ENCODE data around the gene TEC. TPM values are rescaled to one million over a fixed set of nuclear protein-coding genes. Genes with fewer than 3 reads are reported as not detected.
A peak's percentile ranks its signal among the peaks of the same experiment; 100 is the strongest.
"Not testable (repeated sequence)": the region's sequence is repeated elsewhere in the genome, so short reads cannot be mapped to it uniquely, and the experiment has no call there.

TEC gene
- polyA plus RNA-seq, 1 of the 3 experiments (the other 2 are of a cell fraction): 0.85 TPM

- TF ChIP-seq RAD21 (IDR thresholded peaks at IDR 0.05; ENCODE audit: low read length): peak; percentile 36
- no peak for TF ChIP-seq EP300 (IDR thresholded peaks at IDR 0.05; ENCODE audit: borderline replicate concordance in 1 of 2, low read depth in 1 of 2, low read length in 1 of 2)
- TF ChIP-seq CTCF (IDR thresholded peaks at IDR 0.05): peak; percentile 62
- no peak for TF ChIP-seq ELF1 (IDR thresholded peaks at IDR 0.05)
These were observed 20.6 kb upstream of the TEC start (continued) for GRCh38 chr4:48290146-48290772.

GRCh38 chr4:48286060-48286459, 16.4 kb upstream of the TEC start:
- POLR2A ChIA-PET; H3K4me3 ChIP-seq (ENCODE audit: low read depth in 2 of 2, low read length in 1 of 2); H3K9ac ChIP-seq; H3K9me3 ChIP-seq; H3K4me1 ChIP-seq (ENCODE audit: control insufficient read depth in 1 of 2, insufficient read depth in 2 of 2, low read depth in 1 of 2, low read length in 1 of 2); H3K9me2 ChIP-seq; H4K20me1 ChIP-seq (ENCODE audit: insufficient read depth); CTCF ChIA-PET; H3K27me3 ChIP-seq (ENCODE audit: insufficient read depth); H3K4me2 ChIP-seq; DNase-seq; H2AFZ ChIP-seq (ENCODE audit: low read depth); H3K79me2 ChIP-seq (ENCODE audit: insufficient read depth); H3K36me3 ChIP-seq (replicated peaks in 1 of 2; ENCODE audit: control insufficient read depth in 1 of 2, insufficient read depth in 2 of 2, low read length in 1 of 2); H3F3A ChIP-seq (replicated peaks; ENCODE audit: insufficient read depth); H3K27ac ChIP-seq (ENCODE audit: low read depth in 2 of 2, low read length in 1 of 2): not testable (repeated sequence)
- 97% methylated on average over 2 of the region's 2 CpGs for WGBS (ENCODE audit: low lambda C conversion rate)

GRCh38 chr4:48285640-48286039, 16.0 kb upstream of the TEC start:
- POLR2A ChIA-PET; H3K79me2 ChIP-seq (ENCODE audit: insufficient read depth): not testable (repeated sequence)
- 7% methylated on average over 3 of the region's 5 CpGs for WGBS (ENCODE audit: low lambda C conversion rate)

GRCh38 chr4:48275686-48276085, 6.0 kb upstream of the TEC start:
- Histone ChIP-seq H3K4me1 (ENCODE audit: control insufficient read depth in 1 of 2, insufficient read depth in 2 of 2, low read depth in 1 of 2, low read length in 1 of 2) (no peaks in the 10 kb centered on the region), H3K36me3 (replicated peaks in 1 of 2; ENCODE audit: control insufficient read depth in 1 of 2, insufficient read depth in 2 of 2, low read length in 1 of 2) (no peaks in the 10 kb centered on the region), H3F3A (replicated peaks; ENCODE audit: insufficient read depth) (peaks cover 5% of the 10 kb centered on the region), H3K27ac (ENCODE audit: low read depth in 2 of 2, low read length in 1 of 2) (no peak overlapping the region), H3K4me2 (no peak overlapping the region), H4K20me1 (ENCODE audit: insufficient read depth) (no peaks in the 10 kb centered on the region), H3K9me2 (no peaks in the 10 kb centered on the region), H3K79me2 (ENCODE audit: insufficient read depth) (no peaks in the 10 kb centered on the region), H3K9ac (no peak overlapping the region), H3K27me3 (ENCODE audit: insufficient read depth) (no peaks in the 10 kb centered on the region), H3K9me3 (no peaks in the 10 kb centered on the region), H2AFZ (ENCODE audit: low read depth) (no peak overlapping the region), H3K4me3 (ENCODE audit: low read depth in 2 of 2, low read length in 1 of 2) (no peak overlapping the region)
- WGBS (ENCODE audit: low lambda C conversion rate): 80% methylated on average over 2 of the region's 2 CpGs
- ChIA-PET POLR2A (no interaction called here), CTCF (interaction anchor here (0.5 to 1.5 kb wide), 5 partner anchors 8 to 412 kb away, joined by 3 to 4 read pairs (median 3); no protein-coding TSS in a partner anchor)
- no peak for DNase-seq
- TF ChIP-seq JUND (IDR thresholded peaks at IDR 0.05): no peak
- no peak for TF ChIP-seq USF2 (IDR thresholded peaks at IDR 0.05; ENCODE audit: borderline replicate concordance, low read depth, low read length)
- no peak for TF ChIP-seq RXRA (IDR thresholded peaks at IDR 0.05; ENCODE audit: borderline replicate concordance, low read depth)
- TF ChIP-seq NFIC (IDR thresholded peaks at IDR 0.05; ENCODE audit: borderline replicate concordance): no peak
- no peak for TF ChIP-seq EZH2phosphoT487 (IDR thresholded peaks at IDR 0.05; ENCODE audit: borderline replicate concordance, low read depth)
- no peak for TF ChIP-seq TCF12 (IDR thresholded peaks at IDR 0.05)
- no peak for TF ChIP-seq GATA2 (CRISPR knock-in tag; IDR thresholded peaks at IDR 0.05)
- TF ChIP-seq TAF1 (IDR thresholded peaks at IDR 0.05; ENCODE audit: borderline replicate concordance, low read depth, low read length): no peak
- TF ChIP-seq ZBTB33 (IDR thresholded peaks at IDR 0.05; ENCODE audit: borderline replicate concordance, low read depth): no peak
- TF ChIP-seq IRF3 (IDR thresholded peaks at IDR 0.05; ENCODE audit: low read depth, low read length): no peak
- no peak for TF ChIP-seq CHD2 (IDR thresholded peaks at IDR 0.05; ENCODE audit: low read length, partially characterized antibody)

More at GRCh38 chr4:48285640-48286039, 16.0 kb upstream of the TEC start:
- H3K36me3 ChIP-seq (replicated peaks in 1 of 2; ENCODE audit: control insufficient read depth in 1 of 2, insufficient read depth in 2 of 2, low read length in 1 of 2); H3K9me2 ChIP-seq; H3K9ac ChIP-seq; CTCF ChIA-PET; H3K4me2 ChIP-seq; H2AFZ ChIP-seq (ENCODE audit: low read depth); H3K9me3 ChIP-seq; H4K20me1 ChIP-seq (ENCODE audit: insufficient read depth); H3F3A ChIP-seq (replicated peaks; ENCODE audit: insufficient read depth); H3K27me3 ChIP-seq (ENCODE audit: insufficient read depth); H3K4me3 ChIP-seq (ENCODE audit: low read depth in 2 of 2, low read length in 1 of 2); H3K4me1 ChIP-seq (ENCODE audit: control insufficient read depth in 1 of 2, insufficient read depth in 2 of 2, low read depth in 1 of 2, low read length in 1 of 2); DNase-seq; H3K27ac ChIP-seq (ENCODE audit: low read depth in 2 of 2, low read length in 1 of 2): not testable (repeated sequence)

Measured in SK-N-SH (cell line).